Upper lobe of left lung (tissue), 6 donors: Measurements from ENCODE around the gene MAD1L1. TPM values are rescaled to one million over a fixed set of nuclear protein-coding genes. Genes with fewer than 3 reads are reported as not detected.
"Not testable (repeated sequence)": the region's sequence is repeated elsewhere in the genome, so short reads cannot be mapped to it uniquely, and the experiment has no call there.

Experiments used
- ATAC-seq, 2 donors: fragments of 200-7000 bp; cut with Tn5 transposase; one replicate each; pipeline ENCODE4 v1.9.1; 2022; ENCODE audit warnings: mild to moderate bottlenecking in 2 of 2, moderate library complexity in 2 of 2; ENCODE audit not compliant: low FRiP score in 2 of 2
- DNase-seq, 2 donors: peaks; one replicate each; pipeline ENCODE4 v3.0.0-alpha.2; 2019 to 2020
- H3K27ac ChIP-seq, 4 donors: fragments of 200-600 bp; sonication (generic); one replicate each; pipeline ENCODE4 v1.5.1; 2016 to 2019
- H3K27me3 ChIP-seq, 4 donors: fragments of 200-600 bp; sonication (generic); one replicate each; pipeline ENCODE4 v1.5.1; 2017 to 2019
- H3K36me3 ChIP-seq, 4 donors: fragments of 200-600 bp; sonication (generic); one replicate each; pipeline ENCODE4 v1.5.1; 2016 to 2019
- H3K4me1 ChIP-seq, 4 donors: fragments of 200-600 bp; sonication (generic); one replicate each; pipeline ENCODE4 v1.5.1; 2018 to 2019
- H3K4me3 ChIP-seq, 4 donors: fragments of 200-600 bp; sonication (generic); one replicate each; pipeline ENCODE4 v1.5.1; 2017 to 2019; ENCODE audit warnings: mild to moderate bottlenecking in 2 of 4, moderate library complexity in 1 of 4
- H3K9me3 ChIP-seq, 4 donors: fragments of 200-600 bp; sonication (generic); one replicate each; pipeline ENCODE4 v1.5.1; 2018 to 2019
- EP300 ChIP-seq, 4 donors: sonication (generic); formaldehyde crosslinking; IDR thresholded peaks; one replicate each; pipeline ENCODE4 v1.5.1; 2017; ENCODE audit warnings: antibody characterized with exemption in 4 of 4, control low read depth in 2 of 4
- POLR2A ChIP-seq, 4 donors: fragments of 450-650 bp; IDR thresholded peaks; one replicate each; pipeline ENCODE4 v1.5.1; 2016 to 2017; ENCODE audit warnings: antibody characterized with exemption in 4 of 4, mild to moderate bottlenecking in 2 of 4
- POLR2AphosphoS5 ChIP-seq, 2 donors: sonication (generic); formaldehyde crosslinking; IDR thresholded peaks; one replicate each; pipeline ENCODE4 v1.5.1; 2017; ENCODE audit warnings: antibody characterized with exemption in 2 of 2
- WGBS, 2 donors: methylation state at CpG; one replicate each; pipeline ENCODE4 v1.1.5; 2017 to 2018; 5-methylcytosine and 5-hydroxymethylcytosine counted together
- total RNA-seq, 6 donors: library from RNA; depleted of rRNA in 4 of 6; stranded (reverse); fragments of >200 nt in 4 of 6; gene quantifications; one replicate each; pipeline versions ENCODE4 v1.1.0 to v1.2.1, GENCODE V29; 2016 to 2021
- TF ChIP-seq, protein P1 (sequence below), 6 experiments: fragments of 450-650 bp in 4 of 6; fragments of 200-600 bp in 2 of 6; sonication (generic) in 2 of 6; IDR thresholded peaks; one replicate each; pipeline ENCODE4 v1.5.1; 2016 to 2019; ENCODE audit warnings: antibody characterized with exemption in 6 of 6
- donor health status: DM: no; HTN: no; CAD: no; lungs with moderate emphysema.
- donor health status: DM: no; HTN: yes; CAD: no; lungs with severe emphysema.

Gene MAD1L1
- total RNA-seq, 6 donors from 2014 or later, result 40.6 to 364 (median 65.6) TPM

DNA sequence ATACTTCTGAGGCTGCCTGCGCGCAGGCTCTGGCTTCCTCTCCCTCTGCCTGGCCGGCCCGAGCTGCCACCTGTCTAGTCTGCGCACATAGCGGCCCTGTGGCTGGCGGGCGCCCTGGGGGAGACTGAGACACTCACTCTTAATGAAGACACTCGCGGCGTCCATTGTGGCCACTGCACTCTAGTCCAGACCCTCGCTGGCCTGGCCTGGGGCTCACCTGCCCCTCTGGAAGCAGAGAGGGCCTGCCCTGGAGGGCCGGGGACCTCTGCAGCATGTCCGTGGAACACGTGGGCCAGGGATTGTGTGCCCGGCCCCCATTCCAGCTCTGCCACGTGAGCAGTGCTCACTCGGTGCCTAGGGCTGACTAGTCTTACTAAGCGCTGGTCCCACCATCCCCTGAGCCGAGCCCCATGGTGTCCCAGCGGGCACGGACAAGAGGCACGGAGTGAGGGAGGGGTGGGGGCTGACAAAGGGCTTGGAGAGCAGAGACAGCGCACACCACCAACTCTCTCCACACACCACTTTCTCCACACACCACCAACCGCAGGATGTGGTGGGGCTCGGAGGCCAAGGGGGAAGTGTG is 413.4 kb downstream of the MAD1L1 start:
- DNase-seq (no peak), ATAC-seq (no peak)
- Histone ChIP-seq H3K4me1 (peaks cover 0 to 8% (median 0%) of the 10 kb centered on the region in 4 donors), H3K9me3 (no peaks in the 10 kb centered on the region), H3K27ac (no peak overlapping the region), H3K4me3 (no peak overlapping the region), H3K36me3 (peaks cover 0 to 12% (median 4%) of the 10 kb centered on the region in 4 donors), H3K27me3 (no peaks in the 10 kb centered on the region)
- 73 to 77% methylated on average over 14 to 26 of the region's 26 CpGs for WGBS, 2 donors
- no peak for TF ChIP-seq EP300 (IDR thresholded peaks at IDR 0.05)
- TF ChIP-seq POLR2A (IDR thresholded peaks at IDR 0.05), result no peak
- no peak for TF ChIP-seq POLR2AphosphoS5 (IDR thresholded peaks at IDR 0.05)
- TF ChIP-seq, protein P1, sequence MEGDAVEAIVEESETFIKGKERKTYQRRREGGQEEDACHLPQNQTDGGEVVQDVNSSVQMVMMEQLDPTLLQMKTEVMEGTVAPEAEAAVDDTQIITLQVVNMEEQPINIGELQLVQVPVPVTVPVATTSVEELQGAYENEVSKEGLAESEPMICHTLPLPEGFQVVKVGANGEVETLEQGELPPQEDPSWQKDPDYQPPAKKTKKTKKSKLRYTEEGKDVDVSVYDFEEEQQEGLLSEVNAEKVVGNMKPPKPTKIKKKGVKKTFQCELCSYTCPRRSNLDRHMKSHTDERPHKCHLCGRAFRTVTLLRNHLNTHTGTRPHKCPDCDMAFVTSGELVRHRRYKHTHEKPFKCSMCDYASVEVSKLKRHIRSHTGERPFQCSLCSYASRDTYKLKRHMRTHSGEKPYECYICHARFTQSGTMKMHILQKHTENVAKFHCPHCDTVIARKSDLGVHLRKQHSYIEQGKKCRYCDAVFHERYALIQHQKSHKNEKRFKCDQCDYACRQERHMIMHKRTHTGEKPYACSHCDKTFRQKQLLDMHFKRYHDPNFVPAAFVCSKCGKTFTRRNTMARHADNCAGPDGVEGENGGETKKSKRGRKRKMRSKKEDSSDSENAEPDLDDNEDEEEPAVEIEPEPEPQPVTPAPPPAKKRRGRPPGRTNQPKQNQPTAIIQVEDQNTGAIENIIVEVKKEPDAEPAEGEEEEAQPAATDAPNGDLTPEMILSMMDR (IDR thresholded peaks at IDR 0.05), result no peak

DNA sequence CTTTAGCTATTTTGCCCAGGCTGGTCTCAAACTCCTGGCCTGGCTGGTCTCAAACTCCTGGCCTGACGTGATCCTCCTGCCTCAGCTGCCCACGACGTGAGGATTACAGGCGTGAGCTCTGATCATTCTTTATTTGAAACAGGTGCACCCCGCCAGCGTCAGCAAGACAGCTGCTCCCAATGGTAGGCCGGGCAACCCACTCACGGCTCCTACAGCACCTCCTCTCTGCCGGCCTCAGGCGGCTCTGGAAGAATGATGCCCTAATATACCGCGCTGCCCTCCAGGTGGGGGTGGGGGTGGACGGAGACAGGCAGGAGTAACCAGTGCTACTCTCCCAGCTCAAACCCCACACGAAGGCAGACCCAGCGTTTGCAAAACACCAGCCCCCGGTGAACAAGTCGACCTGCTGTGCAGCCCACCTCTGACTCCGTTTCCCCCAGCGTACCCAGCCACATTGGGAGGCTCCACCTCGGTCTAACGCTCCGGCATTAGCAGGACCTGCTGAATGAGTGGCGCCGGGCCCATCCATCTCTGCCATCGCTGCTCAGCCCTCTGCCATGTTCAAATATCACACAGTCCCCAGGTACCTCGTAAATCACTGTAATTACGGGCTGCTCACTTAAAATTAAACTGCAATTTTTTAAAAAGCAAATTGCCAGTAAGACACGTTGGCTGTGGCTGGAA is 414.0 kb downstream of the MAD1L1 start:
- 90 to 91% methylated on average over 27 to 28 of the region's 28 CpGs for WGBS, 2 donors
- ATAC-seq, result no peak

DNA sequence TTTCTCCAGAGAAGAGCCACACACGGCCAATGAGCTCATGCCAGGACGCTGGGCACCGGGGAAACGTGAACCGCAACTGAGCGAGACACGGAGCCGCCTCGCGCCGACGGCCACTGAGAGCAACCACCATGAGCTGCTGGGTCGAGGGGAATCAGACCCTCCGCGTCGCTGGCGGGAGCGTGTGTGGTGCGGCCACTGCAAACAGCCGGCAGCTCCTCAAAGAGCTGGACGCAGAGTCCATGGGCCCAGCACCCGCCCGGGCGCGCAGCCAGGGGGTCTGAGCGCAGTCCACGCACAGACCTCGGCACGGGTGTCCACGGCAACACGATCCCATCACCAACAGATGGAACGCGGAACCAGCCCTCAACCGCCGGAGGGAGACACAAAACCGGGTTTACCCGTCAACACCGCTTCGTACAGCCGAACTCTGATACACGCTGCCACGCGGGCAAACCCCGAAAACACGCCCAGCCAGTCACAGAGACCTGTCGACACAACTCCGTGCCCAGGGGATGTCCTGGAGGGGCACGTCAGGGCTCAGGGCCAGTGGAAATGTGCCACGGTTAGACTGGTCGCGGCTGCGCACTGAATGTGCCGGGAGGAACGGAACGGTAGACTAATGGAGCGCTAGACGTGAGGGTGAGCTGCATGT is 415.6 kb downstream of the MAD1L1 start:
- no peak overlapping the region for H3K27ac ChIP-seq
- ATAC-seq, result no peak
- no peak for TF ChIP-seq POLR2AphosphoS5 (IDR thresholded peaks at IDR 0.05)
- TF ChIP-seq POLR2A (IDR thresholded peaks at IDR 0.05), result no peak
- TF ChIP-seq, protein P1 (IDR thresholded peaks at IDR 0.05), result no peak
- no peak for TF ChIP-seq EP300 (IDR thresholded peaks at IDR 0.05)
- H3K36me3 ChIP-seq, result peaks cover 0 to 17% (median 4%) of the 10 kb centered on the region in 4 donors
- DNase-seq, result peak in 1 of 2 donors; percentile 83
- no peak overlapping the region for H3K4me3 ChIP-seq
- no peaks in the 10 kb centered on the region for H3K9me3 ChIP-seq
- no peaks in the 10 kb centered on the region for H3K27me3 ChIP-seq
- peaks cover 0 to 14% (median 0%) of the 10 kb centered on the region in 4 donors for H3K4me1 ChIP-seq
- 94% methylated on average over 29 to 57 of the region's 57 CpGs for WGBS, 2 donors

More for the DNA sequence above, 414.0 kb downstream of the MAD1L1 start:
- no peak for TF ChIP-seq EP300 (IDR thresholded peaks at IDR 0.05)
- TF ChIP-seq, protein P1 (IDR thresholded peaks at IDR 0.05), result no peak
- no peak for TF ChIP-seq POLR2AphosphoS5 (IDR thresholded peaks at IDR 0.05)
- no peak for TF ChIP-seq POLR2A (IDR thresholded peaks at IDR 0.05)
- Histone ChIP-seq H3K4me3 (no peak overlapping the region), H3K27ac (no peak overlapping the region), H3K9me3 (no peaks in the 10 kb centered on the region), H3K36me3 (peaks cover 0 to 17% (median 4%) of the 10 kb centered on the region in 4 donors), H3K27me3 (no peaks in the 10 kb centered on the region), H3K4me1 (peaks cover 0 to 8% (median 0%) of the 10 kb centered on the region in 4 donors)
- no peak for DNase-seq

DNA sequence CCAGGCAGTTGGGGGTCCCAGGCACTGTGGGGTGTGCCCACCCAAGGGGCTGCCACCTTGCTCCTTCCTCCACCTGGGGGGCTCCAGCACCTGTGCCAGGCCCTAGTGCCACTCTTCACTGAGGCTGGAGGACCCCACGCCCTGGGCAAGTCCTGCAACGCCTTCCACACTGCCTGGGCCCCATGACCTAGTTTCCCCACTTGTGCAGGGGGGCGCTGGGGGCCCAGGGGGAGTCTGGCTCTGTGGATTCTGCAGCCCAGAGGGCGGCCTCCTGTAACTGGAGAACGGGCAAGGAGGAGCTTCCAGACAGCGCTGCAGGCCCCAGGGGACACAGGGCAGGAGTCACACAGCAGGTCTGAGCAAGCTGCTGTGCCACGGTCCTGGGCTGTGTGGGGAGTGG is 416.3 kb downstream of the MAD1L1 start:
- not testable (repeated sequence) for H3K27ac ChIP-seq, H3K27me3 ChIP-seq, H3K4me3 ChIP-seq, DNase-seq, ATAC-seq, H3K9me3 ChIP-seq
- WGBS, 2 donors, result 65 to 83% methylated on average over 3 to 6 of the region's 7 CpGs
- peaks cover 0 to 14% (median 0%) of the 10 kb centered on the region in 4 donors for H3K4me1 ChIP-seq
- peaks cover 0 to 17% (median 4%) of the 10 kb centered on the region in 4 donors for H3K36me3 ChIP-seq

GRCh38 chr7:1815551-1816281 is 417.0 kb downstream of the MAD1L1 start:
- WGBS, 2 donors, result 92 to 93% methylated on average over 11 to 31 of the region's 36 CpGs
- H3K4me3 ChIP-seq, H3K27me3 ChIP-seq, DNase-seq, H3K9me3 ChIP-seq, ATAC-seq, H3K27ac ChIP-seq: not testable (repeated sequence)
- Histone ChIP-seq H3K36me3 (peaks cover 0 to 17% (median 4%) of the 10 kb centered on the region in 4 donors), H3K4me1 (peaks cover 0 to 14% (median 0%) of the 10 kb centered on the region in 4 donors)
